Caco-2 (cell line): ENCODE measurements around the gene EYA3. TPM values are rescaled to one million over a fixed set of nuclear protein-coding genes. Genes with fewer than 3 reads are reported as not detected.

ENCODE experiments used
- BruUV-seq: library from RNA; stranded (reverse); fragments of 400-500 nt; replicated peaks from 2 replicates; lab custom pipeline; 2021; lab: Mats Ljungman, UMichigan
- CTCF ChIA-PET: fragments of 300-600 bp; sonication (Branson Sonifier 250); formaldehyde crosslinking; loops from one replicate; lab custom pipeline; 2022; ENCODE audit warnings: antibody characterized with exemption; lab: Charles Lee
- POLR2A ChIA-PET: fragments of 300-600 bp; sonication (Branson Sonifier 250); formaldehyde crosslinking; loops from one replicate; lab custom pipeline; 2022; ENCODE audit warnings: antibody characterized with exemption; lab: Charles Lee
- DNase-seq, 2 experiments: peaks; one replicate each; pipeline versions ENCODE4 v3.0.0 to v3.0.0-alpha.2; 2020 to 2022
- H3K27me3 ChIP-seq: replicated peaks from 2 replicates; pipeline ENCODE4 v1.6.0; 2011; ENCODE audit warnings: low read length; ENCODE audit not compliant: control insufficient read depth, insufficient read depth
- H3K36me3 ChIP-seq: 2 replicates; pipeline ENCODE4 v1.5.1; 2011; ENCODE audit warnings: low read length; ENCODE audit not compliant: control insufficient read depth, insufficient read depth
- H3K4me1 ChIP-seq: fragments of 250-450 bp; sonication (Bioruptor Pico); 2 replicates; pipeline ENCODE4 v1.5.1; 2020; ENCODE audit warnings: mild to moderate bottlenecking
- H3K4me3 ChIP-seq: 2 replicates; pipeline ENCODE4 v1.5.1; 2011; ENCODE audit warnings: low read depth, mild to moderate bottlenecking, control low read depth, low read length
- H3K9me3 ChIP-seq: fragments of 250-450 bp; sonication (Bioruptor Pico); 2 replicates; pipeline ENCODE4 v1.5.1; 2020; ENCODE audit warnings: mild to moderate bottlenecking, moderate library complexity
- H3K27ac Mint-ChIP-seq: one replicate; pipeline ENCODE4 v1.8.0; 2022; ENCODE audit warnings: mixed read lengths; ENCODE audit not compliant: unreplicated experiment
- H3K27me3 Mint-ChIP-seq: one replicate; pipeline ENCODE4 v1.8.0; 2022; ENCODE audit warnings: mixed read lengths; ENCODE audit not compliant: insufficient read depth, unreplicated experiment
- H3K36me3 Mint-ChIP-seq: one replicate; pipeline ENCODE4 v1.8.0; 2022; ENCODE audit warnings: mild to moderate bottlenecking, mixed read lengths; ENCODE audit not compliant: insufficient read depth, unreplicated experiment
- H3K4me1 Mint-ChIP-seq: one replicate; pipeline ENCODE4 v1.8.0; 2022; ENCODE audit warnings: low read depth, mixed read lengths; ENCODE audit not compliant: unreplicated experiment
- H3K4me3 Mint-ChIP-seq: one replicate; pipeline ENCODE4 v1.8.0; 2022; ENCODE audit warnings: mild to moderate bottlenecking, moderate library complexity, mixed read lengths; ENCODE audit not compliant: unreplicated experiment
- H3K9me3 Mint-ChIP-seq: one replicate; pipeline ENCODE4 v1.8.0; 2022; ENCODE audit warnings: mixed read lengths; ENCODE audit not compliant: unreplicated experiment
- CTCF ChIP-seq, 2 experiments: fragments of 200-600 bp in 1 of 2; IDR thresholded peaks; 1 replicate in 1 of 2; 2 replicates in 1 of 2; pipeline versions ENCODE4 v1.5.1 to v1.8.0; 2011 to 2022; ENCODE audit warnings: antibody characterized with exemption in 1 of 2, control low read depth in 1 of 2, inconsistent platforms in 1 of 2, low read depth in 1 of 2, low read length in 1 of 2, mild to moderate bottlenecking in 1 of 2, moderate library complexity in 1 of 2; ENCODE audit not compliant: insufficient read depth in 1 of 2, severe bottlenecking in 1 of 2, unreplicated experiment in 1 of 2
- intact Hi-C: fragments of 100-400 bp; cut with micrococcal nuclease; formaldehyde crosslinking; loops from one replicate; pipeline ENCODE4 v1.10.0; 2022; ENCODE audit not compliant: unreplicated experiment
- total RNA-seq: library from RNA; stranded (reverse); gene quantifications from 2 replicates; pipeline ENCODE4 v1.2.3, GENCODE V29; 2022

The EYA3 gene
- total RNA-seq, 1 experiment from 2014 or later: 9.9 TPM

- no peak for TF ChIP-seq CTCF (IDR thresholded peaks at IDR 0.05; ENCODE audit: insufficient read depth in 1 of 2, low read depth in 1 of 2, low read length in 1 of 2, severe bottlenecking in 1 of 2, unreplicated experiment in 1 of 2)
- Mint-ChIP-seq H3K27me3 (no peaks in the 10 kb centered on the region), H3K36me3 (no peaks in the 10 kb centered on the region), H3K4me3 (no peak overlapping the region), H3K4me1 (no peaks in the 10 kb centered on the region), H3K9me3 (no peaks in the 10 kb centered on the region), H3K27ac (no peak overlapping the region)
- Histone ChIP-seq H3K27me3 (no peaks in the 10 kb centered on the region), H3K4me3 (no peak overlapping the region), H3K9me3 (no peaks in the 10 kb centered on the region), H3K36me3 (no peaks in the 10 kb centered on the region), H3K4me1 (no peaks in the 10 kb centered on the region)
- DNase-seq: no peak
- ChIA-PET CTCF (interaction anchor here (1.6 kb wide), 1 partner anchor 22 kb away, joined by 4 read pairs; no protein-coding TSS in a partner anchor), POLR2A (no interaction called here)
- intact Hi-C loops: no loop called here
- no TSS peak for BruUV-seq
These were observed 24.8 kb upstream of the EYA3 start for GRCh38 chr1:28113242-28113572.

- H3K27ac Mint-ChIP-seq: no peak overlapping the region
- Histone ChIP-seq H3K27me3 (no peaks in the 10 kb centered on the region), H3K9me3 (no peaks in the 10 kb centered on the region), H3K36me3 (no peaks in the 10 kb centered on the region), H3K4me1 (no peaks in the 10 kb centered on the region), H3K4me3 (no peak overlapping the region)
- H3K27me3 Mint-ChIP-seq: no peaks in the 10 kb centered on the region
- ChIA-PET CTCF (interaction anchor here (0.6 to 1.6 kb wide), 2 partner anchors 21 kb away, joined by 3 to 4 read pairs; no protein-coding TSS in a partner anchor), POLR2A (interaction anchor here (0.6 kb wide), 1 partner anchor 21 kb away, joined by 3 read pairs; no protein-coding TSS in a partner anchor)
- DNase-seq: peak in 1 of 2 experiments; percentile 9
- H3K36me3 Mint-ChIP-seq: no peaks in the 10 kb centered on the region
- BruUV-seq: no TSS peak
- no peaks in the 10 kb centered on the region for H3K4me1 Mint-ChIP-seq
- H3K4me3 Mint-ChIP-seq: no peak overlapping the region
- no peak for TF ChIP-seq CTCF (IDR thresholded peaks at IDR 0.05; ENCODE audit: insufficient read depth in 1 of 2, low read depth in 1 of 2, low read length in 1 of 2, severe bottlenecking in 1 of 2, unreplicated experiment in 1 of 2)
- H3K9me3 Mint-ChIP-seq: no peaks in the 10 kb centered on the region
- intact Hi-C loops: no loop called here
These were observed 24.2 kb upstream of the EYA3 start for GRCh38 chr1:28112388-28113241.

GRCh38 chr1:28111157-28111556 is 22.7 kb upstream of the EYA3 start:
- Histone ChIP-seq H3K36me3 (no peaks in the 10 kb centered on the region), H3K27me3 (no peaks in the 10 kb centered on the region), H3K9me3 (no peaks in the 10 kb centered on the region), H3K4me1 (no peaks in the 10 kb centered on the region), H3K4me3 (no peak overlapping the region)
- Mint-ChIP-seq H3K27me3 (no peaks in the 10 kb centered on the region), H3K4me1 (no peaks in the 10 kb centered on the region), H3K4me3 (no peak overlapping the region), H3K36me3 (no peaks in the 10 kb centered on the region), H3K27ac (no peak overlapping the region), H3K9me3 (no peaks in the 10 kb centered on the region)
- BruUV-seq: no TSS peak
- ChIA-PET CTCF (no interaction called here), POLR2A (no interaction called here)
- intact Hi-C loops: no loop called here
- DNase-seq: no peak
- TF ChIP-seq CTCF (IDR thresholded peaks at IDR 0.05; ENCODE audit: insufficient read depth in 1 of 2, low read depth in 1 of 2, low read length in 1 of 2, severe bottlenecking in 1 of 2, unreplicated experiment in 1 of 2): no peak
